Glutamatergic neuron (in vitro differentiated cells): ENCODE data around the gene TBC1D5. TPM values are rescaled to one million over a fixed set of nuclear protein-coding genes. Genes with fewer than 3 reads are reported as not detected.
A peak's percentile ranks its signal among the peaks of the same experiment; 100 is the strongest.

Source experiments
- DNase-seq: peaks from one replicate; pipeline ENCODE4 v3.0.0; 2022
- H3K27ac Mint-ChIP-seq: one replicate; pipeline ENCODE4 v1.8.0; 2020; ENCODE audit warnings: mild to moderate bottlenecking, mixed read lengths, inconsistent platforms; ENCODE audit not compliant: unreplicated experiment
- H3K27me3 Mint-ChIP-seq: one replicate; pipeline ENCODE4 v1.8.0; 2020; ENCODE audit warnings: mild to moderate bottlenecking, moderate library complexity, mixed read lengths, inconsistent platforms; ENCODE audit not compliant: unreplicated experiment
- H3K36me3 Mint-ChIP-seq: one replicate; pipeline ENCODE4 v1.8.0; 2020; ENCODE audit warnings: mild to moderate bottlenecking, mixed read lengths, inconsistent platforms; ENCODE audit not compliant: unreplicated experiment
- H3K4me1 Mint-ChIP-seq: one replicate; pipeline ENCODE4 v1.8.0; 2020; ENCODE audit warnings: mild to moderate bottlenecking, low read depth, mixed read lengths, inconsistent platforms; ENCODE audit not compliant: unreplicated experiment
- H3K4me3 Mint-ChIP-seq: one replicate; pipeline ENCODE4 v1.8.0; 2020; ENCODE audit warnings: mild to moderate bottlenecking, mixed read lengths, inconsistent platforms; ENCODE audit not compliant: unreplicated experiment
- H3K9me3 Mint-ChIP-seq: one replicate; pipeline ENCODE4 v1.8.0; 2020; ENCODE audit warnings: mild to moderate bottlenecking, moderate library complexity, mixed read lengths, inconsistent platforms; ENCODE audit not compliant: unreplicated experiment
- total RNA-seq: library from RNA; stranded (reverse); fragmentation: NEBNext Ultra II Directional; extraction: Animal tissue kit (Norgen Biotek cat#: 25700); gene quantifications from one replicate; pipeline ENCODE4 v1.2.1, GENCODE V29; 2021; ENCODE audit not compliant: unreplicated experiment
- TF ChIP-seq, protein P1 (sequence below): fragments of 200-600 bp; sonication (generic); IDR thresholded peaks from one replicate; pipeline ENCODE4 v1.5.0; 2021; ENCODE audit not compliant: partially characterized antibody, unreplicated experiment

The TBC1D5 gene
- total RNA-seq, 1 donor from 2014 or later, result 40.2 TPM

- TF ChIP-seq, protein P1, sequence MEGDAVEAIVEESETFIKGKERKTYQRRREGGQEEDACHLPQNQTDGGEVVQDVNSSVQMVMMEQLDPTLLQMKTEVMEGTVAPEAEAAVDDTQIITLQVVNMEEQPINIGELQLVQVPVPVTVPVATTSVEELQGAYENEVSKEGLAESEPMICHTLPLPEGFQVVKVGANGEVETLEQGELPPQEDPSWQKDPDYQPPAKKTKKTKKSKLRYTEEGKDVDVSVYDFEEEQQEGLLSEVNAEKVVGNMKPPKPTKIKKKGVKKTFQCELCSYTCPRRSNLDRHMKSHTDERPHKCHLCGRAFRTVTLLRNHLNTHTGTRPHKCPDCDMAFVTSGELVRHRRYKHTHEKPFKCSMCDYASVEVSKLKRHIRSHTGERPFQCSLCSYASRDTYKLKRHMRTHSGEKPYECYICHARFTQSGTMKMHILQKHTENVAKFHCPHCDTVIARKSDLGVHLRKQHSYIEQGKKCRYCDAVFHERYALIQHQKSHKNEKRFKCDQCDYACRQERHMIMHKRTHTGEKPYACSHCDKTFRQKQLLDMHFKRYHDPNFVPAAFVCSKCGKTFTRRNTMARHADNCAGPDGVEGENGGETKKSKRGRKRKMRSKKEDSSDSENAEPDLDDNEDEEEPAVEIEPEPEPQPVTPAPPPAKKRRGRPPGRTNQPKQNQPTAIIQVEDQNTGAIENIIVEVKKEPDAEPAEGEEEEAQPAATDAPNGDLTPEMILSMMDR, result no peak
- Mint-ChIP-seq H3K4me1 (no peaks in the 10 kb centered on the region), H3K4me3 (no peak overlapping the region), H3K27ac (no peak overlapping the region), H3K9me3 (peaks cover 4% of the 10 kb centered on the region), H3K36me3 (peaks cover 21% of the 10 kb centered on the region), H3K27me3 (peaks cover 3% of the 10 kb centered on the region)
- DNase-seq, result no peak
Measured at GRCh38 chr3:17155951-17156350, 586.5 kb downstream of the TBC1D5 start.

DNA sequence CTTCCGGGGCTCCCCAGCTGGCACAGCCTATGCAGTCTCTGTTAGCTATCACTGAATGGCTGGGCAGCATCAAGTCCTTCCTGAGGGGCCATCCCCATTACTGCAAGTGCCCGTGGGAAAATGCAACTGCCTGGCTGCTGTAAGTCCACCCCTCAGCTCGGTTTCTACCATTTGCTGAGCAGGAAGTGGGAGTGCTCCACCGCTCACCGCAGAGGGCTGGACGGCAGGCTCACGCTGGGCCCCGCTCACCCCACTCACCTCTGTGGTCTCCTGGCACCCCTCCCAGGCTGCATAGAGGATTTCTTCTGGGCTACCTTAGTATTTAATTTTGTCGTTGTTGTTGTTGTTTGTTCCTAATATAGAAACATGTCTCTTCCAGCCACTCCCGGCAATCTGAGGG is 587.5 kb downstream of the TBC1D5 start:
- H3K27me3 Mint-ChIP-seq, result peaks cover 3% of the 10 kb centered on the region
- no peak for DNase-seq
- H3K36me3 Mint-ChIP-seq, result peaks cover 16% of the 10 kb centered on the region
- no peak overlapping the region for H3K4me3 Mint-ChIP-seq
- peaks cover 4% of the 10 kb centered on the region for H3K9me3 Mint-ChIP-seq
- TF ChIP-seq, protein P1, result no peak
- no peaks in the 10 kb centered on the region for H3K4me1 Mint-ChIP-seq
- H3K27ac Mint-ChIP-seq, result no peak overlapping the region

DNA sequence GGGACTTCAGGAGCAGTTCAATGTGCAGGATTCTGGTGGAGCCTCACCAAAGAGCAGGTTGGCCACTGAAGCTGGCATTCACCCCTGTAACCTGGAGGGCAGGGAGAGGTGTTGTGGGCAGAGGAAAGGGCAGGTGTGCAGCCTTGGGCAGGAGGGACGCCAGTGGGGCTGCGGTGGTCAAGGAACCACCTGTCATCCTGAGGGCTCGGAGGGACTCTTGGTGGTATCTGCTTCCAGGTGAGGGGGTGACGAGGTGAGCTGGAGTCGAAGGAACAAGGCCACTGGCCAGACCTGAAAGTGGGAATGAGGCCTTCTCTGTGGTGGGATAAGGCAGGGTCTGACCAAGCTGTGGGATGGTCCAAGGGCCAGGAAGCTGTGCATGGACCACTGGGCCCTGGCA is 588.2 kb downstream of the TBC1D5 start:
- TF ChIP-seq, protein P1, result no peak
- H3K4me1 Mint-ChIP-seq, result no peaks in the 10 kb centered on the region
- no peak overlapping the region for H3K27ac Mint-ChIP-seq
- peaks cover 4% of the 10 kb centered on the region for H3K9me3 Mint-ChIP-seq
- peaks cover 16% of the 10 kb centered on the region for H3K36me3 Mint-ChIP-seq
- no peak for DNase-seq
- H3K27me3 Mint-ChIP-seq, result peaks cover 3% of the 10 kb centered on the region
- no peak overlapping the region for H3K4me3 Mint-ChIP-seq

- H3K36me3 Mint-ChIP-seq, result peaks cover 16% of the 10 kb centered on the region
- no peak overlapping the region for H3K4me3 Mint-ChIP-seq
- DNase-seq, result no peak
- TF ChIP-seq, protein P1, result no peak
- H3K27me3 Mint-ChIP-seq, result peaks cover 1% of the 10 kb centered on the region
- peak overlapping the region; percentile 12 for H3K27ac Mint-ChIP-seq
- peaks cover 4% of the 10 kb centered on the region for H3K9me3 Mint-ChIP-seq
- no peaks in the 10 kb centered on the region for H3K4me1 Mint-ChIP-seq
Measured at GRCh38 chr3:17153209-17153608, 589.2 kb downstream of the TBC1D5 start.

- H3K27ac Mint-ChIP-seq, result no peak overlapping the region
Measured at GRCh38 chr3:17151598-17152373, 590.6 kb downstream of the TBC1D5 start.

More at GRCh38 chr3:17151598-17152373, 590.6 kb downstream of the TBC1D5 start:
- TF ChIP-seq, protein P1, result no peak
- H3K9me3 Mint-ChIP-seq, result peaks cover 4% of the 10 kb centered on the region
- H3K4me3 Mint-ChIP-seq, result no peak overlapping the region
- H3K27me3 Mint-ChIP-seq, result peaks cover 1% of the 10 kb centered on the region
- DNase-seq, result no peak
- H3K4me1 Mint-ChIP-seq, result no peaks in the 10 kb centered on the region
- H3K36me3 Mint-ChIP-seq, result peaks cover 16% of the 10 kb centered on the region
